Vagina (tissue), 2 donors: Measurements from ENCODE around the gene UROC1.

Experiments used
- CTCF ChIP-seq, 3 experiments: fragments of 450-650 bp in 2 of 3; fragments of 200-600 bp in 1 of 3; sonication (generic) in 1 of 3; IDR thresholded peaks; one replicate each; pipeline ENCODE4 v1.5.1; 2017 to 2019; ENCODE audit warnings: antibody characterized with exemption in 3 of 3, mild to moderate bottlenecking in 2 of 3, moderate library complexity in 2 of 3
- POLR2AphosphoS5 ChIP-seq, 2 donors: sonication (generic); formaldehyde crosslinking; IDR thresholded peaks; one replicate each; pipeline ENCODE4 v1.9.0; 2017; ENCODE audit warnings: antibody characterized with exemption in 2 of 2, mild to moderate bottlenecking in 2 of 2, low read depth in 1 of 2; ENCODE audit not compliant: insufficient read depth in 1 of 2

- no peak for TF ChIP-seq CTCF (IDR thresholded peaks at IDR 0.05)
- TF ChIP-seq POLR2AphosphoS5 (IDR thresholded peaks at IDR 0.05; ENCODE audit: insufficient read depth in 1 of 2, low read depth in 1 of 2), result no peak
These were observed 50.0 kb downstream of the UROC1 start for GRCh38 chr3:126467611-126467955.
